GM21529 (cell line): ENCODE results near the gene BLOC1S4.

Source experiments
- ATAC-seq: cut with Tn5 transposase; IDR thresholded peaks from one replicate; pipeline ENCODE4 v1.9.1; 2021; ENCODE audit not compliant: unreplicated experiment

BLOC1S4 gene

DNA sequence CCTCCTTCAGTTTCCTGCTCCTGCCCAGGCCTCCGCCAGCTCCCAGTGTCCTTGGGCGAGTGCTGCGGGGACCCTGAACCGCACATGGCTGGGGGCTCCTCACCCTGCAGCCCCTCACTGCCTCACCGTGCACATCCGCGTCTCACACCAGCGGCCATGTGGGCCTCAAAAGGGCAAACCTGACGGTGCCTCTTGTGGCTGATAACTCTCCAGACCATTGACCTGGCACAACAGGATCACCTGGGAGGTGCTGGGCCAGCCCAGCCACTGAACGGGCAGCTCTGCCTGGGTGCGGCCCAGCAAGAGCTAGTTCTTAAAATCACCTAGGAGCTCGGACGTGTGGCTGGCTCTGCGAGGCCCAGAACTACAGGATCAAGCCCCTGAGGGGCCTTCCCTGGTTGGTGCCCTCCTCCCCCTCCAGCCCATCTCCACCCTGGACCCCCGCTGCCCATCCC is 26.4 kb upstream of the BLOC1S4 start:
- no peak for ATAC-seq

DNA sequence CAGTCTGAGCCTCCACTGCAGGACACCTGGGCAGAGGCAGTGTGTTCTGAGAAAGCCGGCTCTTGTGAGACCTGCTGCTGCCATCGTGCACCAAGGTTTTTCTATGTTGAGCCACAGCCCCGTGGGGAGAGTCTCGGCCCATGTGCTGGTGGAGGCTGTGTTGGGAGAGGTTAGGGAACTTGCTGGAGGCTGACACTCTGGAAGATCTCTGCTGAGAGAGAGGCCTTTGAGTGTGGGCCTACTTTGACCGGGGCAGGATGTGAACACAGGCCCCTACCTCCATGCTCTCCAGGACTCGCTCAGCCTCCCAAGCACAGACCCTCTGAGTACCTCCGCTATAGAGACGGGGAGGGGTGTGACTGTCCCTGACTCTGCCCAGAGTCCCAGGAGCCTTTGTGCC is 23.6 kb upstream of the BLOC1S4 start:
- ATAC-seq: no peak

DNA sequence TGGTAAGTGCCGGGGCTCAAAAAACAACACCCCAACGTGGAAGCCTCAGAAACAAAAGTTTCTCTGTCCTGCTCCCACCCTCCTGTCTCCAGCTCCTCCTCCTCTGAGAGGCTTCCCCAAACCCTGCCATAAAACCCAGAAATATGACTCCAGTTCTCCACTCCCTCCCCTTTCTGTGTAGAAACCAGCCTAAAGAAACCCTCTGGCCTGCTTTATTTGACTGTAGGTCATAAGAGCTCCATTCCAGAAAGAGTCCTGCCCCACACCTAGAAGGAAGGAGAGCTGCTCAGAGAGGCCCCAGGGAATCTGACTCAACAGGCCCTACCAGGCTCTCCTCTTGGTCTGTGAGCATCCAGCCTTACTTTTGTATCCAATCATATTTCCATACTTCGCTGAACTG is 23.2 kb upstream of the BLOC1S4 start:
- ATAC-seq: no peak

DNA sequence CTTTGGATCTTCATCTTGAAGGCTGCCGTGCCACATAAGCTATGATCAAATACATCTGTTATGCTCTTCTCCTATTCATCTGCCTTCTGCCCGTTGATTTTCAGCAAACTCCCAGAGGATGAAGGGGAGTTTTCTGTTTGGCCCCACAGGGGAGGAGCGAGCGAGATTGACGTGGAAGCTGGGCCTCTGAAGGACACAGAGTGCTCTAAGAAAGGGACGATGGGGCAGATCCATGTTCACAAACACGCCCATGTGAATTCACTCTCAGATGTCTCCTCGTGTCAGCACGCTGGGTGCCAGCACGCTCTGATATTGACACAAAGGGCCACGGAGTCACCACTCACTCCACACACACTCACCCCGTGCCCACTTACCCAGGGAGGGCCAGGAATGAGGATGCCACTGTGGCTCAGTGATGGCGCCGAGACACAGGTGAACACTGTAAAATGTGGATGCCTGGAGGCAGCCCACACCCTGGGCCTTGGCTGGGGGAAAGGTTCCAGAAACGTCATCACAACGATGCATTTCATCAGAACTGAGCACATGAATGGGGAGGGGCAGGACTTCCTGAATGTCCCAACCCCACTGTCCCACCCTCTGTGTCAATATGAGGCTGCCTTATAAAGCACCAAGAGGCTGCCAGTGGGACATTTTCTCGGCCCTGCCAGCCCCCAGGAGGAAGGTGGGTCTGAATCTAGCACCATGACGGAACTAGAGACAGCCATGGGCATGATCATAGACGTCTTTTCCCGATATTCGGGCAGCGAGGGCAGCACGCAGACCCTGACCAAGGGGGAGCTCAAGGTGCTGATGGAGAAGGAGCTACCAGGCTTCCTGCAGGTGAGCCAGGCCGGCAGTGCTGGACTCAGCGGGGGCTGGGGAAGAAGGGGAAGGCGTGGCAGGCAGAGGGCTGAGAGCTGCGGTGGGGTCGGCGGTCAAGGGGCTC is 22.5 kb upstream of the BLOC1S4 start, which contains the start of gene S100P:
TSS of gene S100P (plus strand) at position 648 of the 946 bp plus-strand sequence. CDS start at position 703, 55 bp downstream.
- ATAC-seq: no peak

DNA sequence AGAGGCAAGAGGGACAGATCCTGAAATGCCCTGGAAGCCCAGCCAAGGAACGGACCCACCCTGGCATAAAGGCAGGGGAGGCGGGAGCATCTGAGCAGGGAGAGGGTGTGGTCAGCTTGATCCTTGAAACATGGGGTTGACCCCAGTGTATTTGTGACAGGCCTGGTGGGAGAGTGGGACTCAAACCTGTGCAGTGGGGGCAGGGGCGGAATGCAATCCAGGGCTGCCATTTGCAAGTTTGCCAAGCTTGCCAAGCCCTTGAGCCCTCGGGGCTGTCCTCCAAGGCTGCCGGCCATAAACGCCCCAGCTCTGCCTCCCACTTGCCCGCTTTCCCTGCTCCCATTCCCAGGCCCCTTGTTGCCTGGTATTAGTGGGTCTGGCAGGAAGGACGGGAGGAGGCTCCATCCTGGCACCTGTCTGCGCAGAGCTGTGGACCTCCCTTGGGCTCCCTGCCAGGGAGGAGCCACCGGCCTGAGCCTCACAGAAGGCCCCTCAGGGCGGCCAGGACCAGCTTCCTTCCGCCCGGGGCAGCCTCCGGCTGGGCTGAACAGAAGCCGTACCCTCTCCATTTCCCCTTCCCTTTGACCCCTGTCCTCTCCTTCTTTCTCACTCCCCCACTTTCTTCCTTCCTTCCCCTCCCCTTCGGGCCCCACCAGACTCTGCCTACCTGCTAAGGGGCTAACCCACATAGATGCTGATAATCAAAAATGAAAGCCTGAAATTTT is 21.6 kb upstream of the BLOC1S4 start:
- ATAC-seq: no peak

DNA sequence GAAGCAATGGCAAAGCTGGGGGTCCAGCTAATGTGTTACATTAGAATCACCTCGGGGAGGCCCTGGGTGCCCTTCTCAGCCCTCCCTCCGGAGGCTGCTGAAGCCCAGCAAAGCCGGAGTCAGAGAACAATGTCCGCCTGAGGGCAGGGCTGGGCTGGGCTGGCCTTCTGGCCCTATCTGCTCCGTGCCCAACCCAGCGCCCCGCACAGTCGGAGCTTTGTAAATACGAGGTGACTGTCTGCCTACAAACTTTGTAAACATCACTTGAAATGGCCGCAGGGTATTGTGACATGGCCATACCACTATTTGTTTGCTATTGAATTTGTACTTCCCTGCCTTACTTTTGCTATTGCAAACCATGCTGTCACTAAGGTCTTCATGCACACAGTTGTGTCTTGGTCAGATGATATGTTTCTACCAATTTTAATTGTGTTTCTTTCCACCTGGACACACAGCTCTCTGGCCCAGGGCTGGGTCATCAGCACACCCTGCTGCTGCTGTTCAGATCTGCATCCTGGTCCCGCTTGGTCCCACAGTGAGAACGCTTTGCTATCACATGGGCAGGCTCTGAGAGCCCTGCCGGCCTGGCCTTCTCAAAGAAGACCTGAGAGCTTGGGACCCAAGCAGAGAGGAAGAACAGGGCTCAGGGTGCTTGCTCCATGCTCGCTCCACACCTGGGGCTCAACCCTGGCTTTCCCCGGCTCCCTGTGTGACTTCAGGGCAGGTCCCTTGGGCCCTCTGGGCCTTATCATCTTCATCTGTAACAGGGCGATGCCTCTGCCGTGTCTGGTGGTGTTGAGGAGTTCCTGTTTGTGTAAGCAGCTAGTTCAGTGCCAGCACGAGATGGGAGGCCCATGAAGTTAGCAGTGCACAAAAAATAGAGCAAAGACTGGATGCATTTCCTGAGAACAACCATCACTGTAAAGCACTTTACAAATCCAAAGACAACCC is 20.0 kb upstream of the BLOC1S4 start:
- ATAC-seq: no peak

DNA sequence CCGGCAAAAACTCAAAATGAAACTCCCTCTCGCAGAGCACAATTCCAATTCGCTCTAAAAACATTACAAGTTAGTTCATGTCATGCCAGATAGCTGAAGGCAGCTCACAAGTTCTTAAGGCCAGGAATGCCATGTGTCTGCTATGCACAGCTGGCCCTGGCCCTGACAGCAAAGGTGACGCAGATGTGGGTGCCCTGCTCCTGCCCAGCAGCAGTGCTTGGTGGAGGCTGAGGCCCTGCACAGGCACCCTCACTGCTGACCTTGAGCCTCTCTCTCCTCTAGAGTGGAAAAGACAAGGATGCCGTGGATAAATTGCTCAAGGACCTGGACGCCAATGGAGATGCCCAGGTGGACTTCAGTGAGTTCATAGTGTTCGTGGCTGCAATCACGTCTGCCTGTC is 19.4 kb upstream of the BLOC1S4 start:
- ATAC-seq: no peak

DNA sequence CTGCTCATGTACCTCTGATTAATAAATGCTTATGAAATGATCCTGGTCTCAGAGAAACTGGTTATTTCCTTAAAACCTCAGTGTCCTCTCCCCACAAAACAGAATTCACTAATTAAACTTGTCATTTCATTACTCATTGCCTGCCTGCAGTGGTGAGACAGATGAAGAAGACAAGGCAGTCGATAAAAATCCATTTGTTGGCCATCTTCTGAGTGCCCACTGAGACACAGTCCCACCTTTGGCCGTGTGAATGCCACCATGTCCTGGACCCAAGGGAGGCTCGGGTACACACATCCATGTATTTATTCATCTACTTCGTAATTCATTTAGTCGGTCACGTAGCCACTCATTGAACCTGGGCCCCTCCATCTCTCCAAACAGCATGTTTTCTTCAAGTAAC is 18.8 kb upstream of the BLOC1S4 start:
- no peak for ATAC-seq

DNA sequence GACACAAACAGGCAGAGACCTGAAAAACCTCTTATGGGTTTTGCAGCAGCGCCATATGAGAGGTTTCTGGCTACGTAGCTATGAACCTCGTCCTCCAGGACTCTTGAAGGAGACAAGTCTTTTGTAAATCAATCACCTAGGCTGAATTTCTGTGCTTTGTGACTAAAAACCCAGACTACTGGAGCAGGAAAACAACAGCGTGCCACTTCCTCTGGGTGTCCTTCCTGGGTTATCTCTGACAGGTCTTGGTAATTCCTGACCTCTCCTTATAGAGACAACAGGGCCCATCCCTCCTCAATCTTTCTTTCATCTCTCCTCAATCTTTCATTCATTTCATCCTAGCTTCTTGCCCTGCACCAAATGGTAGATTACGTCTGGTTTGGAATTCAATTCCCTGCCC is 16.6 kb upstream of the BLOC1S4 start:
- no peak for ATAC-seq

DNA sequence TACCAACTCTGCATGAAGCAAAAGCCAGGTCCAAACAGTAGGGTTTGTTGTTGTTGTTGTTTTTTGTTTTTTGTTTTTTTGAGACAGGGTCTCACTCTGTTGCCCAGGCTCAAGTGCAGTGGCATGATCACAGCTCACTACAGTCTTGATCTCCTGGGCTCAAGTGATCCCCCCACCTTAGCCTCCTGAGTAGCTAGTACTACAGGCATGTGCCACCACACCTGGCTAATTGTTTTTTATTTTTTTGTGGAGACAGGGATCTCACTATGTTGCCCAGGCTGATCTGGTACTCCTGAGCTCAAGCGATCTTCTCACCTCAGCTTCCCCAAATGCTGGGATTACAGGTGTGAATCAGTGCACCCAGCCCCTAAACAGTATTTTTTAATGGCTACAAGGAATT is 16.1 kb upstream of the BLOC1S4 start:
- ATAC-seq: no peak

DNA sequence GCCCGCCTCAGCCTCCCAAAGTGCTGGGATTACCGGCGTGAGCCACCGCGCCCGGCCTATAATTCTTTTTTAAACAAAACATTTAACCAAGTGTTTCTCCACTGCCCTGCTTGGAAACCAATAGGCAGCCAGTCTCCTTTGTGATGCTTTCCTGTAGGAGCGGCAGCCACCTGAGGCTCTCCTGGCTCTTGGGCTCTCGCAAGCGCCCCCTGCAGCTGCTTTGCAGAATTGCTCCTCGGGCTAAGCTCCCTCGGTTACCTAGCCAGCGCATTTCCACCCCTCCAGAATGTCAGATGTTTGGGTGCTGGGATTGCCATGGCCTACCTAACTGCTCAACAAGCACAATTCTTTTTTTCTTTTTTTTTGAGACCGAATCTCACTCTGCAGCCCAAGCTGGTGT is 14.6 kb upstream of the BLOC1S4 start:
- no peak for ATAC-seq

DNA sequence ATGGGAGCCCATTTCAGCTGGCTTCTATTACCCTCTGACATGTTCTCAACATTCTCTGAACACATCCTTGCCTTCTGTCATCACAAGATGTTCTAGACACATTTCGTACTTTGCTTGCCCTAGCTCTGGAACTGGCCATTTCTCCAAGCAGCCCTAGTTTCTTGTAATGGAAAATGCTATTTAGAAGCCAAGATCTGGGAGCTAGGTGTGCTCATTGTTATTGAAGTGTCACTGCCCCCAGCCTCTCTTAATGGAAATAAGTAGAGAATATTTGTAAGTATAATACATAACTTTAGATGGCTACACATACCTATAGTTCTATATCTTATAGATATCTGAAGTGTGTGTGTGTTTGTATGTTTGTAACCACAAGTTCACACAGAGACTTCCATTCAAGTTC is 13.2 kb upstream of the BLOC1S4 start:
- no peak for ATAC-seq

DNA sequence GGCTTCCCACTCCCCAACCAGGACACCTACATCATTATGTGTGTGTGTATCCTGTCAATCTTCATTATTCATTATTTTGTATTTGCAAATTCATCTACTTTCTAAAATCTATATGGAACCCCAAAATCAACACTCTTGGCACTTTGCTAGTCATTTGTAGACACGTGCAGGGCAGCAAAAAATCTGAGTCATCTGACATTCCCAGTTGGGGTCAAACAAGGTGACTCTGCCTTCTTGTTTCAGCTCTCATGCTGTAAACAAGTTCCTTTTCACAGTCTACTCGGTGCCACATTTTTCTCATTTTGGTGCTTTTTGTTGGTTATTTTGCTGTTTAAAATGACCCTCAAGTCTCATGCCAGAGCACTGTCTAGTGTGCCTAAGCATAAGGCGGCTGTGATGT is 12.2 kb upstream of the BLOC1S4 start:
- ATAC-seq: no peak

DNA sequence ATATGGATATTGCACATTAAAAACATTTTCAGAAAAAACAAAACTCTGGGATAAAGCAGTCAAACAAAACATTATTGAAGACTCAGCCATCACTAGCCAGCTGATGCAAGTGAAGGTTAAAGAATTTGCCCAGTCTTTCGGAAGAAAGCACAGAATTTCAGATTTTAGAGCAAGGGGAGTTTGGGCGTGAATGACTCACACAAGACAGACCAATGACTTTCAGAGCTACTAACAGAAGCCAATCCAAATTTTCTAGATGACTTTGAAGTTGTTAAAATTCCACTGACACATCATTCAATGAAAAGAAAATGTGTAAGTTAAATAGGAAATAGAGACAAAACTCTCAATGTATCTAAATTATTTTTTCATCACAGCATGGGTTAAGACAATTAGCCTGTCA is 10.3 kb upstream of the BLOC1S4 start:
- no peak for ATAC-seq

DNA sequence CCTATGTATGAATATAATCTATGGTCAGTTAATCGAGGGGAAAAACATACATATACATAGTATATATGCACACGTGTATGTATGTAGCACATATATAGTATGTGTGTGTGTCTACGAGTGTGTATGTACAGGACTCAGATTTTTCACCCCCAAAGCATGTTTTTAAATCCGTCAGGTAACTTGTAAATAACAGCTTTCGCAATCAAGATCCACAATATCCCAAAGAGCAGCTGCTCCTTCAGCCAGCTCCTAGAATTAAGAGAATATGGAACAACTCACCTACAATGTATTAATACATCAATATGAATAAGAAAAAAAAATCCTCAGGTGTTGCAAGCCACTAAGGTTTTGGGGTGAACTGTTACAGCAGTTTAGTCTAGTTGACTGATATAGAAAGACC is 9.8 kb upstream of the BLOC1S4 start:
- ATAC-seq: no peak

DNA sequence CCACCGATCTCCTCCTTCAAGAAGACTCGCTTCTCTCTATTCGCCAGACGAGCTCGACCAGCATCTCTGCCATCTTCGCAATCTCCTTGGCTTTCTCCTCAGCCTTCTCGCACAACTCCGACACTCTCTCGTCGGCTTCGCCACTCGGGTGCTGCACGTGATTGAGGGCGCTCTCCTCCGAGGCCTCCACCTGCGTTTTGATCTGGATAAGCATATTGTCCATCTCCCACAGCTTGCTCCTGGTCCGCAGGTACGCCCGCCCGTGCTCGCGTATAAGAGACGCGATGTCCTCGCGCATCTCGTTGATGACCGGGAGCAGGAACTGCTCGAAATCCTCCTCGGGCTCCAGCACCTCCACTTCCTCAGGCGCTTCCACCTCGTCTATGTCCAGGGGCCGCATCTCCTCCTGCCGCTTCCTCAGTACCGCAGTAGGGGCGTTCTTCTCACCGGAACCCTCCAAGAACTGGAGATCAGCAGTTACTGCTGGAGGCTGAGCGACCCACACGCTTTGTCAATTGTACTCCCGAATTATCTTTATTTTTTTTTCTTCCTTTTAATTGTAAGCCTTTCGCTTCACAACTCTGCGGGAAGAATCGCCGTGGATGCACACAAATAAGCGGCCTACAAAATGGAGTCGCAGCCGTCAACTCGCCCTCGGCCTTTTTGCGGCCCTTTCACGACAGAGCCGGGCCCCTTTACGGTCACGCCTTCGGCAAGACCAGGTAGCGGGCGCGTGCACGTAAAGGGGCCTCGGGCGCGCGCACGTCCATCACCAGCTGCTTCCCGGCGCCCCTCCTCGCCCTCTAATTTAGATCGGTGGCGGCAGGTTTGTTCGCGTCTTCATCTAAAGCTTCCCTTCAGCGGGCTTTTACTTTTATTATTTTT is 6.5 kb upstream of the BLOC1S4 start, which contains the start of gene MRFAP1L1:
TSS of gene MRFAP1L1 (minus strand) at position 636 of the 885 bp plus-strand sequence. CDS start at position 400, 236 bp downstream.
- ATAC-seq: peak; percentile 64

DNA sequence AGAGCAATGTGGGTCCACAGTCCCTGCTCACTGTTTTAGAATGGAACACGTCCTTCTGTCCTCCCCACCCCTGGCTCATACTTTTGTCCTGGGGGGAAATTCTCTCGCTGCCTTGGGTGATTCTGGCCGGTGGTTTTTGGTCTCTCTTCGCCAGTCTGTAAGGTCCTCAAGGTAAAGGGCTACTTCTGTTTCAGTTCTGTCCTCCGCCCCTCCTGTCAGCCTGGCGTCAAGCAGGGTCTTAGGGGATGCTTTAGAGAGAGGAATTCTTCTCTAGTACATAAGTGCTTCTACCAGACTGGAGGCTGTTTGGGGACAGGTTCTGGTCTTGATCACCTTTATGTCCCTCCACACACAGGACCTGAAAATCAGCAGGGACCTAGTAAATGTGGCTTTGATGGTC is 5.7 kb upstream of the BLOC1S4 start:
- ATAC-seq: peak; percentile 11

DNA sequence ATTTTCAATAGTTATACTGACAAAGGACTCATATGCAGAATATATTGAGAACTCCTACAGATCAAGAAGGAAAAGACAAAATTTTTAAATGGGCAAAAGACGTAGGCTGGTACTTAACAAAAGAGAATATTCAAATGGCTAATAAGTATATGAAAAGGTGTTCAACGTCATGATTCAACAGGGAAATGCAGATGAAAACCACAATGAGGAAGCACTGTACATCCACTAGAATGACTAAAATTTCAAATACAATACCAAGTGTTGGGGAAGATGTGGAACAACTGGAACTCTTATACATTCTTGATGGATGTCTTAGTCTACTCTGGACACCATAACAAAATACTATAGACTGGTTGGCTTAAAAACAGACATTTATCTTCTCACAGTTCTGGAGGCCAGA is 5.0 kb upstream of the BLOC1S4 start:
- no peak for ATAC-seq

DNA sequence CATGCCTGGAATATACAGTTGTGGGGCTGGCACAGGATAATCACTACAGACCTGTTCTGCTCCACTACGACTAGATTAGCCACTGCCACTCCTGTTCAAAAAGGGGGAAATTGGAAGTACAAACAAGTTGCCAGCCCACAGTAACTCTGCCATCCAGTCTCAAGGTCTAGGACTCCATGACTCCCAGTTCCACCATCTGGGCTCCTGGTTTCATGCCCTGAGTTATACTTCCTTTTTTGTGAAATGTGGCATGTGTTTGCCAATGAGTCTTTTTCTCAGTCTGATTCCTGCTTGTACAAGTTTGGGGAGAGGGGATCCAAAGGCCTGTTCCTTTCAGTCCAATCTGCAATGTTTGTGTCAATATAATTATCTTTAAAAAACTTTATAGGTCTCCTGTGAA is 1.0 kb upstream of the BLOC1S4 start:
- no peak for ATAC-seq

DNA sequence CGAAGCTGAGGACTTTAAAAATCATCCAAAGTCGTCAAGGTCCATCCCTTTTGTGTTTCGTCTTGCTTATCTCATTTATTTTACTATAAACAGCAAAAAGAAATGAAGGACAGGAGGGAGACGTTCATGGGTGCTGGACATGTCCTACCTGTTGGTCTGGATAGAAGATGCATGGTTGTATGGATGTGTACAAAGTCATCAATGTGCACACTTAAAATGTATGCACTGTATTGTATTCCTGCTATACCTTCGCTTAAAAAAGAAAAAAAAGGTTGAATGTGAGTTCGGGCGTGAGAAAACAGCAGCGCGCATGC is 313 bp upstream of the BLOC1S4 start:
- no peak for ATAC-seq
